Karpas-422 (cell line): ENCODE results near the gene POLA1. TPM values are rescaled to one million over a fixed set of nuclear protein-coding genes. Genes with fewer than 3 reads are reported as not detected.

Source experiments
- DNase-seq: peaks from one replicate; pipeline ENCODE4 v3.0.0-alpha.2; 2015
- H2AFZ ChIP-seq: fragments of 200-600 bp; sonication (generic); 2 replicates; pipeline ENCODE4 v1.6.1; 2014; ENCODE audit warnings: antibody characterized with exemption, low read length, mixed read lengths
- H3K27ac ChIP-seq: fragments of 200-600 bp; sonication (generic); 2 replicates; pipeline ENCODE4 v1.5.1; 2014; ENCODE audit warnings: mild to moderate bottlenecking, low read length, moderate library complexity
- H3K27me3 ChIP-seq: fragments of 200-600 bp; sonication (generic); 2 replicates; pipeline ENCODE4 v1.6.1; 2014; ENCODE audit warnings: low read length, mixed read lengths
- H3K36me3 ChIP-seq: fragments of 200-600 bp; sonication (generic); 2 replicates; pipeline ENCODE4 v1.6.1; 2014; ENCODE audit warnings: low read length, mixed read lengths; ENCODE audit not compliant: insufficient read depth
- H3K4me1 ChIP-seq: fragments of 200-600 bp; sonication (generic); 2 replicates; pipeline ENCODE4 v1.6.1; 2014; ENCODE audit warnings: mild to moderate bottlenecking, low read length, mixed read lengths
- H3K4me2 ChIP-seq: fragments of 200-600 bp; sonication (generic); 2 replicates; pipeline ENCODE4 v1.6.1; 2014; ENCODE audit warnings: low read length, low read depth, mild to moderate bottlenecking; ENCODE audit not compliant: poor library complexity, severe bottlenecking
- H3K4me3 ChIP-seq: fragments of 200-600 bp; sonication (generic); 2 replicates; pipeline ENCODE4 v1.5.1; 2014; ENCODE audit warnings: mild to moderate bottlenecking, antibody characterized with exemption, low read length, mixed read lengths
- H3K79me2 ChIP-seq: fragments of 200-600 bp; sonication (generic); 2 replicates; pipeline ENCODE4 v1.6.1; 2014; ENCODE audit warnings: mild to moderate bottlenecking, low read length, mixed read lengths
- H3K9ac ChIP-seq: fragments of 200-600 bp; sonication (generic); 2 replicates; pipeline ENCODE4 v1.6.0; 2014; ENCODE audit warnings: low read length
- H3K9me2 ChIP-seq: fragments of 200-600 bp; sonication (generic), shearing (Covaris generic); replicated peaks from 2 replicates; pipeline ENCODE4 v1.6.0; 2014; ENCODE audit warnings: mild to moderate bottlenecking, low read length, moderate library complexity; ENCODE audit not compliant: insufficient read depth
- H3K9me3 ChIP-seq: fragments of 300-700, 200-600 bp; sonication (generic); 2 replicates; pipeline ENCODE4 v1.6.1; 2014; ENCODE audit warnings: low read length, mixed read lengths
- H4K20me1 ChIP-seq: fragments of 200-600 bp; sonication (generic); 2 replicates; pipeline ENCODE4 v1.6.1; 2014; ENCODE audit warnings: mild to moderate bottlenecking, antibody characterized with exemption, low read length, low read depth; ENCODE audit not compliant: insufficient read depth
- total RNA-seq: library from RNA; depleted of rRNA; stranded (reverse); fragments of >200 nt; shearing (Covaris generic); gene quantifications from 2 replicates; pipeline ENCODE4 v1.2.3, GENCODE V29; 2014; ENCODE audit warnings: low replicate concordance

Gene POLA1
- total RNA-seq, 1 experiment from 2014 or later = 26.7 TPM

DNA sequence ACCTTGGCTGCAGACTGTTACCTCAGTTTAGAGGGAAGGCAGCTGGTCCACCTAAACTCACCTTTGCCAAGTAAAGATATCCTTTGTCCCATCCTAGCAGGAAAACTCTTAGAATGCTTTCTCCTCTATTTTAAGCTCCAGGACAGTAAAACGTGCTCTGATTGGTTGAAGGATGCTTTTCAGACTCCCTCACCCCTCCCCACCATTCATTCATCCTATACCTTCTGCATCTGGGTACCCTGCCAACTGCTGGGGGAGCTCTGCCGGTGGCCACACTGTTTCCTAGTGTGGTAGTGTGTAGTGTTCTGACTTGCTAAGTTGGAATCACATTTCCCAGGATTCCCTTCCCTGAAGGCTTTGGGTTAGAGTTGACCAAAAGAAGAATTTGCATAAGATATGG, 20.3 kb upstream of the POLA1 start:
- H3K9me2 ChIP-seq = no peaks in the 10 kb centered on the region
- H3K27ac ChIP-seq = no peak overlapping the region
- H3K4me3 ChIP-seq = no peak overlapping the region
- no peak overlapping the region for H2AFZ ChIP-seq
- no peak overlapping the region for H3K9ac ChIP-seq
- H4K20me1 ChIP-seq = no peaks in the 10 kb centered on the region
- H3K79me2 ChIP-seq = no peaks in the 10 kb centered on the region
- H3K9me3 ChIP-seq = no peaks in the 10 kb centered on the region
- H3K36me3 ChIP-seq = no peaks in the 10 kb centered on the region
- no peak for DNase-seq
- H3K4me2 ChIP-seq = no peak overlapping the region
- H3K27me3 ChIP-seq = no peaks in the 10 kb centered on the region
- no peaks in the 10 kb centered on the region for H3K4me1 ChIP-seq

DNA sequence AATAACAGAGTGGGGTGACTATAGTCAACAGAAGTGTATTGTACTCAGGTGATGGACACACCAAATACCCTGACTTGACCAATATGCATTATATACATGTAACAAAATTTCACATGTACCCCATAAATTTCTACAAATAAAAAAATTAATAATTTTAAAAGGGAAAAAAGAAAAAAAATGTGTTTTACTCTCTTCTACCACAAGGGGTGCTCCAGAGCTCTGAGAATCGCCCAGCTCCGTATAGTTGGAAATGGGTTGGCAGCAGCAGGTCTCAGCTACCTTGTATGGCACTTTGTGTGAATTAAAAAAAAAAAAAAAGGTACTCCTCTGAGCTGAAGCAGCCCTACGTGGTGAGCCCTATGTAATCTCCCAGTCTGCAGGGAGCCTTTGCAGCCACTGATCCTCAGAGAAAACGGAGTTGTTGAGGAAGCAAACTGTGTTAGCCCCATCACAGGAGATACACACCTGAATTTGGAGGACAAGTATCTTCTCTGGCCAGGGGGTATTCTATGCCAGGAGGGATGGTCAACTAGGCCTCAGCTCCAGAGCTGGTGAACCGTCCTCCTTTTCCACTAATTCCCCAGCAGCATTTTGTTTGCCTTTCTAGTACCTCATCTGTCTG, 17.2 kb upstream of the POLA1 start:
- no peaks in the 10 kb centered on the region for H3K36me3 ChIP-seq
- no peak overlapping the region for H2AFZ ChIP-seq
- no peaks in the 10 kb centered on the region for H4K20me1 ChIP-seq
- no peaks in the 10 kb centered on the region for H3K4me1 ChIP-seq
- no peaks in the 10 kb centered on the region for H3K79me2 ChIP-seq
- no peaks in the 10 kb centered on the region for H3K9me3 ChIP-seq
- H3K27me3 ChIP-seq = no peaks in the 10 kb centered on the region
- H3K4me2 ChIP-seq = no peak overlapping the region
- H3K9ac ChIP-seq = no peak overlapping the region
- H3K9me2 ChIP-seq = no peaks in the 10 kb centered on the region
- H3K4me3 ChIP-seq = no peak overlapping the region
- DNase-seq = peak; percentile 65
- H3K27ac ChIP-seq = no peak overlapping the region

DNA sequence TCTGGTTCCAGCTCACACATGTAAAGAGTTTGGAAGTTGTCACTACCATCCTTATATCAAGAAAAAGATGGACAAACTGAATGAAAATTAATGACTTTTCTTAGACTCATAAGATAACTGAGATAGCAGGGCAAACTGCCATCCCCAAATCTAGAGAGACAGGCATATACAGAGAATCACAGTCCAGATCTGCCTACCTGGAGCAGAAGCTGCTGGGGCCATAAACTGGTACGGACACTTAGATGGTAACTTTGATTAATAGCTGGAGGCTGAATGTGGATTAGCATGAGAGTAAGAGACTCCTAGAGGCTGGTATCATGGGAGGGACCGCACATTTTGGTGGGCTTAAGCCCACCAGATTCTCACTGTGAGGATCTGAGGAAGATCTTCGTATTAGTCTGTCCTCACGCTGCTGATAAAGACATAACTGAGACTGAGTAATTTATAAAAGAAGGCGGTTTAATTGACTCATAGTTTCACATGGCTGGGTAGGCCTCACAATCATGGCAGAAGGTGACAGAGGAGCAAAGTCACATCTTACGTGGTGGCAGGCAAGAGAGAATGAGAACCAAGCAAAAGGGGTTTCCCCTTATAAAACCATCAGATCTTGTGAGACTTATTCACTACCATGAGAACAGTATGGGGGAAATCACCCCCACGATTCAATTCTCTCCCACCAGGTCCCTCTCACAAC, 10.8 kb upstream of the POLA1 start:
- Histone ChIP-seq H3K36me3 (no peaks in the 10 kb centered on the region), H3K79me2 (no peaks in the 10 kb centered on the region), H3K4me1 (no peaks in the 10 kb centered on the region), H2AFZ (no peak overlapping the region), H3K9ac (no peak overlapping the region), H3K4me2 (no peak overlapping the region), H3K27ac (no peak overlapping the region), H3K4me3 (no peak overlapping the region), H3K9me2 (no peaks in the 10 kb centered on the region), H3K9me3 (no peaks in the 10 kb centered on the region), H3K27me3 (no peaks in the 10 kb centered on the region), H4K20me1 (no peaks in the 10 kb centered on the region)
- no peak for DNase-seq

DNA sequence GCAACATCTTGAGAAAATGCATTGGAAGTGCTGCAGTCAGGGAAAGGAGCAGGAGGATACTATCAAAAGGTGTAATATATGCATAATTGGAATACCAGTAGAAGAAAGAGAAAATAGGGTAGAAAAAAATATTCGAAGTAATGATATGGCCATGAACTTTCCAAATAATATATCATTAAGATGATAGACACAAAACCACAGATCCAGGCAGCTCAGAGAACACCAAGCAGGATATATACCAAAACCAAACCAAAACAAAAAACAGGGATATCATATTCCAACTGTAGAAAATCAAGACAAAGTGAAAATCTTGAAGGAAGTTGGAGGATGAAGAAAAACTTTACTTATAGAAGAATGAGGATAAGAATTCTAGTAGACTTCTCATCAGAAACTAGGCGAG, 9.7 kb upstream of the POLA1 start:
- no peak overlapping the region for H3K9ac ChIP-seq
- H3K4me2 ChIP-seq = no peak overlapping the region
- H3K36me3 ChIP-seq = no peaks in the 10 kb centered on the region
- H4K20me1 ChIP-seq = no peaks in the 10 kb centered on the region
- no peaks in the 10 kb centered on the region for H3K4me1 ChIP-seq
- no peaks in the 10 kb centered on the region for H3K9me2 ChIP-seq
- no peaks in the 10 kb centered on the region for H3K9me3 ChIP-seq
- no peaks in the 10 kb centered on the region for H3K79me2 ChIP-seq
- no peaks in the 10 kb centered on the region for H3K27me3 ChIP-seq
- DNase-seq = no peak
- H3K4me3 ChIP-seq = no peak overlapping the region
- H3K27ac ChIP-seq = no peak overlapping the region
- no peak overlapping the region for H2AFZ ChIP-seq

DNA sequence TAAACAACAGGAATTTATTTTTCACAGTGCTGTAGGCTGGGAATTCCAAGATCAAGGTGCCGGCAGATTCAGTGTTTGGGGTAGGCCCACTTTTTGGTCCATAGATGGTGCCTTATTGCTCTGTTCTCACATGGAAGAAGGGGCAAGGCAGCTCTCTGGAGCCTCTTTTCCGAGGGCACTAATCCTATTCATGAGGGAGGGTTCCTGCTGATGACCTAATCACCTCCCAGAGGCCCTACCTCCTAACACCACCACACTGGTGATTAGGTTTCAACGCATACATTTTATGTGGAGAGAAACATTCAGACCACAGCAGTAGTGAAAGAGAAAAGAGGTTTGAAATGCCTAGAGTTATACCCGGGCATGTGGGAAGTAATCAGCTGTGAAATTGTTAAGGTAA, 1.4 kb upstream of the POLA1 start:
- Histone ChIP-seq H3K27me3 (no peaks in the 10 kb centered on the region), H3K9me2 (no peaks in the 10 kb centered on the region), H3K4me1 (peaks cover 31% of the 10 kb centered on the region), H3K4me2 (peak overlapping the region; percentile 69), H3K9ac (no peak overlapping the region), H3K9me3 (no peaks in the 10 kb centered on the region), H4K20me1 (no peaks in the 10 kb centered on the region), H3K79me2 (peaks cover 35% of the 10 kb centered on the region), H3K36me3 (peaks cover 8% of the 10 kb centered on the region; the same call in 1 of the 2 replicates), H3K4me3 (no peak overlapping the region), H3K27ac (no peak overlapping the region), H2AFZ (peak overlapping the region; percentile 39; the same call in 1 of the 2 replicates)
- DNase-seq = no peak

DNA sequence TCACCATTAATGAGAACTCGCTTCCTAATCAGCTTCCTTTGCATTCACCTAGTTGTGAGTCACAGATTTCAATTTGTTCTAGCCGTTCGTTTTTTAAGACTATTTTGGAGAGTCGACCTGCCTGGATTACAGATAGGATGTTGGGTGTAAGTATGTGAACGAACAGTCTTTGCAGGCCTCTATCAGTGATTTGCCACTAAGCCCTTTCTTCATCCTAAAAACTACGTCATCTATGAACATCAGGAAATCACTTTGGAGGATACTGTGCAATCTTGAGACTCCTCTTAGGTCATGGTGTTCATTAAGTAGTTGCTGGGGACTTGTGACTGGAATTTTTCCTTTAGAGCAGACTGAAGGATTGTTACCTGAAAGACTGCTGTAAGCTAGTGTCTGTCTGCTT, 1.1 kb downstream of the POLA1 start:
- Histone ChIP-seq H3K27ac (no peak overlapping the region), H3K9me2 (no peaks in the 10 kb centered on the region), H3K4me3 (peak overlapping the region; percentile 73), H3K4me2 (peak overlapping the region; percentile 82), H3K79me2 (peaks cover 52% of the 10 kb centered on the region), H3K27me3 (no peaks in the 10 kb centered on the region), H3K4me1 (peaks cover 30% of the 10 kb centered on the region), H4K20me1 (no peaks in the 10 kb centered on the region), H3K9ac (peak overlapping the region; percentile 76), H3K9me3 (no peaks in the 10 kb centered on the region), H2AFZ (no peak overlapping the region), H3K36me3 (peaks cover 14% of the 10 kb centered on the region; the same call in 1 of the 2 replicates)
- DNase-seq = no peak

DNA sequence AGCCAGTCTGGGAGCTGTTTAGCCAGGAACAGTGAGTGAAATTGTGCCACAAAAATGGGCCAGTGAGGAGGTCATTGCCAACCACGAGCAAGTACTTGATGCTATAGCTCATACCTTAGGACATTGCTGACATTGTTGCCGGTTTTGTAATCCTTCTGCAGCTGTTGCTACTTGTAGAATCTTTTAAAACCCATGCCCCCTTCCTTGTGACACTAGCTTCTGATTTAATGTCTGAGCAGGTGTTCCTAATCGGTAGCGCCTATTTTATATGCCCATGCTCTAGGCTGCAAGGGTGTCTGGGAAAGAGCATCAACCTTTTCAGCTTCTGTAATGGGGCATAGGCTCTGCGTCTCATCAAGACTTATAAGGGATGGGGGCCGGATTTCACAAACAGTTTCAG, 2.6 kb downstream of the POLA1 start:
- H3K9me2 ChIP-seq = no peaks in the 10 kb centered on the region
- no peak overlapping the region for H2AFZ ChIP-seq
- peaks cover 24% of the 10 kb centered on the region; the same call in 1 of the 2 replicates for H3K36me3 ChIP-seq
- H3K9me3 ChIP-seq = no peaks in the 10 kb centered on the region
- H3K79me2 ChIP-seq = peaks cover 57% of the 10 kb centered on the region
- H3K4me1 ChIP-seq = peaks cover 26% of the 10 kb centered on the region
- H3K9ac ChIP-seq = no peak overlapping the region; the same call in 1 of the 2 replicates
- no peak overlapping the region for H3K4me3 ChIP-seq
- no peak overlapping the region for H3K27ac ChIP-seq
- DNase-seq = no peak
- H3K4me2 ChIP-seq = no peak overlapping the region
- no peaks in the 10 kb centered on the region for H3K27me3 ChIP-seq
- H4K20me1 ChIP-seq = no peaks in the 10 kb centered on the region

DNA sequence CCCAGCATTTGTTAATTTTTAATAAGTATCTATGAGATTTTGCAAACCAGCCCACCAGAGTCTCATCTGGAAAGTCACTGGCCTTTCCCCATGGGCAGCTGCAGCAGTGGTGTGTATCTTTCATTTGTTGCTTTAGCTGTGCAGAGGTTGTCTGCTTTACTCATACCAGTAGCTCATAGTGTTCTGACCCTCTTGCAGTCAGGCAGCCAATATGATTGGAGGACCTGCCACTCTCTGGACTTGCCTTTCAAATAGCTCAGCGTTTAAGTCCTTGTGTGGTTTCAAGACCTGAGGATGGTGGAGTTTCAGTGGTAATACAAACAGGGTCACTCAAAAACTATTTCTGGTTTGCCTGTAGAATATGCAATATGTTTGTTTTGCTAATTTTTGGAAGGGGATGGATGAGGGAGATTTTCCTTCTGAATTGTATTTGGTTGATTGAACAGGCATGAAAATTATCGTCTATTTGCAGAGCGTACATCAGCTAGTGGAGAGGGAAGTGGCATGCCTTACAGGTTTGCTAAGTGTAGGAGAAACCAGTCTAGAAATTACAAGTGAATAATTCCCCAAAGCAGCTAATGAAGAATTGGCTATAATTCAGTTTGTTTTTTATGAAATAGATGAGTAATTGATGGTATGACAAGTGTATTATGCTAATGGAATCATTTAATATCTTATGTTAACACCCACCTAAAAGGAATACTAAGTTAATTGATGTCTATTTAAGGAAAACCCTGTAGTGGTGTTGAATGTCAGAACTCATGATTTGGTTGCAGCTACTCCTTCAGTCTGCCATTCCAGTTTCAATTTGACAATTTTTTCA, 8.9 kb downstream of the POLA1 start:
- H2AFZ ChIP-seq = no peak overlapping the region
- no peak for DNase-seq
- H3K4me1 ChIP-seq = no peaks in the 10 kb centered on the region

More for the DNA sequence above, 8.9 kb downstream of the POLA1 start:
- no peak overlapping the region for H3K27ac ChIP-seq
- peaks cover 41% of the 10 kb centered on the region for H3K79me2 ChIP-seq
- H3K4me2 ChIP-seq = no peak overlapping the region
- H3K9me2 ChIP-seq = no peaks in the 10 kb centered on the region
- H3K36me3 ChIP-seq = peaks cover 42% of the 10 kb centered on the region; the same call in 1 of the 2 replicates
- no peaks in the 10 kb centered on the region for H4K20me1 ChIP-seq
- H3K4me3 ChIP-seq = no peak overlapping the region
- H3K9me3 ChIP-seq = no peaks in the 10 kb centered on the region
- H3K9ac ChIP-seq = no peak overlapping the region
- no peaks in the 10 kb centered on the region for H3K27me3 ChIP-seq
